C4-2B (cell line): Measurements from ENCODE around the gene MAP2K2.

Source experiments
- CTCF ChIP-seq: fragments of 450-650 bp; conservative IDR thresholded peaks from 2 replicates; pipeline ENCODE4 v1.5.1; 2017; ENCODE audit warnings: mild to moderate bottlenecking
- ZFX ChIP-seq: fragments of 450-650 bp; IDR thresholded peaks from 2 replicates; pipeline ENCODE4 v1.6.1; 2017

- TF ChIP-seq CTCF (no peak), ZFX (no peak)
These were observed 33.2 kb upstream of the MAP2K2 start for GRCh38 chr19:4157164-4157563.
